NT2/D1 (cell line): ENCODE results near the gene ADGRB3.

Experiments used
- SUZ12 ChIP-seq: IDR thresholded peaks from 2 replicates; pipeline ENCODE4 v1.6.1; 2011; ENCODE audit not compliant: insufficient read length, insufficient read depth; ENCODE audit errors: extremely low read depth
- YY1 ChIP-seq: IDR thresholded peaks from 2 replicates; pipeline ENCODE4 v1.6.1; 2011; ENCODE audit not compliant: insufficient read length, insufficient read depth
- ZNF274 ChIP-seq: IDR thresholded peaks from 2 replicates; pipeline ENCODE4 v1.6.1; 2011; ENCODE audit warnings: mild to moderate bottlenecking, low read depth, low read length

DNA sequence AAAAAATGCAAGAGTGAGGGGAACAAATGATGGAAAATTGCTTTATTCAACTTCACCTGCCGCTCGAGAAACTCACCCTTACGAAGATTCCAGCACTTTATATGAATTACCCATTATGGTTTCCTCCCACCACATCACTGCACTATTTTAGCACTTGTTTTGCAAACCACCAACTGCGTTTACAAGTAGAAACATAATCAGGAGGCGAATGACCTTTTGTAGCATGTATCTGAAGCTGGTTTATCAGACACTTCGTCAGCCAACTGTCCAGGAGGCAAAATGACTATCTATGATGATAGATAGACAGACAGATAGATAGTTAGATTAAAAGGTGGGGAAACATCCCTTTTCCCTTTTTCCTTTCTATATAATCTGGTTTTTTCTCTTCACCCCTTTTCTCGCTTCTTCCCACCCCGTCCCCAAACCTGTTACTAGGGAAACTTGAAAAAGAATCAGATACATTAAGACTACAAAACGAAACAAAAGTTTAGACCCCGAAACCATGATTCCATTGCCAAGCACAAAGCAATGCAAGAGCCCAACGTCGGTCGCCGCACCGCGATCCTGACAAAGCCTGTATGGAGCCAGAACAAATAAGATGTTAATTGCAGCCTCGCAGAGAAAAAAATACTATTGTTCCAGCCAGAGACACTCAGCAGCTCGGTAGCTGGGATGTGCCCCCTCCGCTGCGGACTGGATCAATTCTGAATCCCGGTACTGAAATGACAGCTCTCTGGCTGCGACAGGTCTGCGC lies 933 bp upstream of the ADGRB3 start:
- no peak for TF ChIP-seq SUZ12
- no peak for TF ChIP-seq YY1
- TF ChIP-seq ZNF274: no peak
